HCEC 1CT (cell line): ENCODE data around the gene BAZ2B.
A peak's percentile ranks its signal among the peaks of the same experiment; 100 is the strongest.
"Not testable (repeated sequence)": the region's sequence is repeated elsewhere in the genome, so short reads cannot be mapped to it uniquely, and the experiment has no call there.

ENCODE experiments used
- DNase-seq: peaks from one replicate; pipeline ENCODE4 v3.0.0-alpha.2; 2017

BAZ2B gene

DNA sequence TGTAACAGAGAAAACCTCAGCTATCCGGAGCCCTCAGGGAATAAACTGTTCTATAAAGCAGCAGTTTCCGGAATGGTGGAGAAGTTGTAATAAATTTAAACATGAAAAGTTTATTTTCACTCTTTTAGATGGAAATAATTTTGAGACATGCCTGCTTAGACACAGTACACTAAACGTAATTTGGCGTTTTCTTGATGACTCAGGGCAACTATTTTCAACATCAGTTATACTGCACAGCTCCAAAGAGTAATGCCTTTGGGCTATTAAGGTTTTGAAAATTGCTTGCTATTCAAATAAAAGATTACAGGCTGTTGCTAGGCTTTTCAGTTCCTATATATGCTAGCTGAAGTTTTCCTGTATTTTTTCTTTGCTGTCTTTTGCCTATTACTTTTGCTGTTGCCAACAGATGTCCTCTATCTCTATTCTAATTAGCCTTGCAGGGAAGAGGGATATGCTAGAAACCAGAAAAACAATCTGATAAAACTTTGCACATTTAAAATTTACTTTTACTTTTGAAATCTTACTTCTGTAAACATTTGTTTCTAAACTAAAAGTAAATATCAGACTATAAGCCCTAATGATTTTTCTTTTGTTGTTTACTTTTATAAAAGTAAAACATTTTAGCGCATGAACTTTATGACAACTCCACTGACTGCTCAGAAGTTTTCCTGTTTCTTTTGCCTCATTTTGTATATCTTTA lies 216.5 kb downstream of the BAZ2B start:
- DNase-seq, result peak; percentile 11

DNA sequence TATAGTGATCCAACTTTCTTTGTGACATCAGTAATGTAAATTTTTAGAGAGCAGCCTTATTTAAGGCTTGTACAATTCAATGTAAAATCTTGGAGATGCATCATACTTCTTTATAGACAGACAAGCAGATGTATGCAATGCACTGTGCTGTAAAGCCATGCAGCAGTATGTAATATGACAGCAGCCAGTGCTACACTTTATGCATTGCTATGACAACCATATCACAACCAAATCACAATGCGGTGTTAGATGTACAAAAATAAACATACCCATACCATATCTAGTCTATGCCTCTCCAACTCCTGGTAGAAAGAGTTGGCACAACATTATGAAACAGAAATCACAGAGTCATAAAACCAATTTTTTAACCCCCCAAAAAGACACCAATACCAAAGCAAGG lies 219.5 kb downstream of the BAZ2B start:
- no peak for DNase-seq

DNA sequence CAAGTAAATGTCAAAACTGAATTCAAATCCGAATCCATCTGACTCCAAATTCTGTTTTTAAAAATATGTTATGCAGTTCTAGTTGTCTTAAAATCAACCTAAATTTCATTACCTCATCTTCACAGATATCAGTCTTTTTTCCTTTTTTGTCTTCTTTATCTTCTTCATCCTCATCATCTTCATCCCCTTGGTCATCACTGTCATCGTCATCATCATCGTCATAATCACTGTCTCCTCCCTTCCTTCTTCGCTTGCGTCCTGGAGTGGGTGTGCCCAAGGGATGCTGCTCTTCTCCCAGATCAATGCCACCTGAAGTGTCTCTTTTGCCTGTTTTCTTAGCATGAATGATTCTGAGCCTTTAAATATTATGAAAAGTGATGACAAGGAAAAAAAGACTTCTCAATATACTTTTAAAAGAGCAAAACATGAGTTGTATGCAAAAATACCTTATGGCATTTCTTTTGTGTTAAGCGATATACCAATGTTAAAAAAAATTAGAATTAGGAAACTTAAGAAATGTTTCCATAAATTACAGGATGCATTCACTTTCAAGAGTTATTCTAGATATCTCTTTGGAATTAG lies 233.8 kb downstream of the BAZ2B start:
- DNase-seq, result no peak

DNA sequence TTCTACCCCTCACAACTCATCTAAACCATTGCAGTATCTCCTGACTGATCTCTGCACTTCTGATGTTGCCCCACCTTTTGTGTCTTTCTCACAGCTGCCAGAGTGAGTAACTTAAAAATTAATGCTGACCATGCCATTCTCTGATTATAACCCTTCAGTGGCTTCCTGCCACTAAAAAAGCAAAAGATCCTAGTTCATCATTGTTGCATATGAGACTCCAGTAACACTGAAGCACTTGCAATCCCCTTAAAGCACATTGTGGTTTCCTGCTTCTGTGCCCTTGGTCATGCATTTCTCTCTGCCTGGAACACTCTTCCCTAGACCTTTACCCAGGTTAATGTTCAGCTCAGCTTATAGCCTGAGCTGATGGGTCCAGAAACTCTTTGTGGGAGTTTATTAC lies 234.8 kb downstream of the BAZ2B start:
- DNase-seq, result no peak

DNA sequence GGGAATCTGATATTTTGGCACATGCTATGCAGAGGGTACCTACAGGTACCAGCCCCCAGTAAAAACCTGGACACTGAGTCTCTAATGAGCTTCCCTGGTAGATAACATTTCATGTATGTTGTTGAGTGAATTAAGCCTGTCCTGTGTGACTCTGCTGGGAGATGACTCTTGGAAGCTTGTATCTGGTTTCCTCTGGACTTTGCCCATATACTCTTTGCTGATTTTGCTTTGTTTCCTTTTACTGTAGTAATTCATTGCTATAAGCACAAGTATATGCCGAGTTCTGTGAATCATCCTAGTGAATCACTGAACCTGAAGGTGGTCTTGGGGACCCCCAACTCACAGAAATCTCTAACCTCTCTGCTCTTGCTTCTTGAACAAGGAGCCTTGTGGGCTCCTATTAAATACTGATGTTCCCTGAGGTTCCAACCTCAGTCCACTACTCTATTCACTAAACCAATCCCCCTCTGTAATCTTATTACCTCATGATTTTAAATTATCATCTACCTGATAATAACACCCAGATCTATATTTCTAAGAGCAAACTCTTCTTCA lies 235.6 kb downstream of the BAZ2B start:
- no peak for DNase-seq

DNA sequence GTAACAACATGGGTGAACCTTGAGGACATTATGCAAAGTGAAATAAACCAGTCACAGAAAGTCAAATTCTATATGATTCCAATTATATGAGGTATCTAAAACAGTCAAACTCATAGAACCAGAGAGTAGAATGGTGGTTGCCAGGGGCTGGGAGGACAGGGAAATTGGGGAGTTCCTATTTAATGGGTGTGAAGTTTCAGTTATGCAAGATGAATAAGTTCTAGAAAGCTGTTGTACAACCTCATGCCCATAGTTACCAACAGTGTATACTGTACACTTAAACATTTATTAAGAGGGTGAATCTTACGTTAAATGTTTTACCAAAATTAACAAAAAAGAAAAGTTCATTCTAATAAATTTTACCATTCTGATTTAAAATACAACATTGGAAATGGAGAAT lies 237.2 kb downstream of the BAZ2B start:
- no peak for DNase-seq

DNA sequence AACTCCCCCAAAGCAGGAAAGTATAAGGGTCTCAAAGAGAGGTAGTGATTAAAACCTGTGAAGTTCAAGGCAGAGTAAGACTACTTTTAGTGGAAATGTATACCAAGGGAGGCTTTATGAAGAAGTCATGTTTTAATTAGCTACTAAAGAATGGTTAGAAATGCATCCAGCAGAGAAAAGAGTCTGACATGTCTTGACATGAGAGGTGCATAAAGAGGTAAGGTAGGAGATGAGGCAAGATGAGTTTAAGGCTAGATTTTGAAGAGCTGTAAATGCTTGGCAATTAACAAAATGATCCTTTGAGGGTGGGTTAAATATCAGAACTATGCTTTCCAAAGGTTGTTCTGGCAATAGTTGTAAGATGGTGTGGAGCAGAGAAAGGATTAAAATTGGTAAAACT lies 241.1 kb downstream of the BAZ2B start:
- no peak for DNase-seq

DNA sequence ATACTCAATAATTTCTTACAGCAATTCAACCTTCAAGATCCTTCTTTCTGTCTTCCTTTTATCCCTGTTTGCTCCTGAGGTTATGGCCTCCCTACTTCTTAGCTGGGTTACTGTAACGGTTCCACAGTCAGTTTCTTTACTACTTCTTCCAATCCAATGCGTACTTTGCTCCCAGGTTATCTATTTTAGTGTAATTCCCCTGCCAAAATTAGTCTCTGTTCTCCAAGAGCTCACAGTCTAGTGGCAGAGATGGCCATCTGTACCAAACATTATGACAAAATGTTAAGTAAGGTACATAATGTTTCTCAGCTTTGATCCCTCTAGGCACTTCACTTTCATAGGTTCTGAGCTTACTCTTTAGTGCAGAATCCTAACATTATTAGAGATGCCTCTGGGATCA lies 244.8 kb downstream of the BAZ2B start:
- DNase-seq, result no peak

DNA sequence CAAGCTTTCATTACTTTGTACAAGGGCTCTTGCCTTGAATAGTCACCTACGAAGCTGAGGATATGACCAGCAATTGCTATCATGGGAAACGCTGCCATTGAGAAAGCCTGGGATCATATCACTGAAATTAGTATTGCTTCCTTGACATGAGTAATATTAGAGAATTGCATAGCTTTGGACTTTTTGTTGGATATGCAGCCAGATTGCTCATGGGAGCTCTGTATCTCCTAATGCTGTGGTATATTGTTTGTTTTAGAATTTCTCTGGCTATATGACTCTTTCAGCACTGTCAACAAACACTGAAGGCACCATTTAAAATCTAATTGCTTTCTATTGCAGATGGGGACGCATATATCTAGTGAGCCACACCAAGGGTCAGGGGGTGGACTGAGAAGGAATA lies 249.8 kb downstream of the BAZ2B start:
- no peak for DNase-seq

DNA sequence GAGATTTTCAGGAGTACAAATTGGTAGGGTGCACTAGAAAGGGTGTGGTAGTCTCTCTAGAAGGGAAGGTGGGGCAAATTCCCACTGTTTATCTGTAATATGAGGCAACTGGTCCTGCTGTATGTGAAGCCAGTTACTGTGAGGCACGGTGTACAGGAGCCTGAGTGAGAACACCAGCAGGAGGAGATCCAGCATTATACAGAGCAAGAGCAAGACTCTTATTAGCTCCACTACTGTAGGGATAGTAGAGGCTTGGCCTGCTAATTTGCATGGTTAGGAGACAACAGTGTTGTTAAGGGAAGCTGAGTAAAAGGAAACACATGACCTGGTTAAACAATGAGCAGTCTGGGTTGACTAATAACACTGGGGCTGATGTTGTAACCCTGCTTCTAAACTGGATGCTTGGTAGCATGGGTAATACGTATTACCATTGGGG lies 253.5 kb downstream of the BAZ2B start:
- peak; percentile 64 for DNase-seq

DNA sequence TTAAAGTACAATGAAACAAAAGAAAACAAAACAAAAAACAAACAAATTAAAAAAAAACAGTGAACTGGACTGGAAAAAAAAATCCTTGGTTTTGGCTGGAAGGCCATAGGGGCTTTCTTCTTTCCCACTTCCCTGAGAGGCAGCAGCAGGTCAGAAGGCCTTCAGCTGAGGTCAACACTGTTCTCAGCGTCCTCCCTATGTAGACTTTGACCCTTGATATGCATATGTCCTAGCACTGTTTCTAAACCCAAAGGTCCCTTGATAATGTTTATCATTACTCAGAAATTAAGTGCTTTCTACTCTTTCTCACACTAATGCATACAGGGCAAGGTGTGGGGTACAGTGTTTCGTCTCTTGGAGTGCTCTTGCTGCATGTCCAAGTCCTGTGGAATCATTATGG lies 254.3 kb downstream of the BAZ2B start:
- no peak for DNase-seq

DNA sequence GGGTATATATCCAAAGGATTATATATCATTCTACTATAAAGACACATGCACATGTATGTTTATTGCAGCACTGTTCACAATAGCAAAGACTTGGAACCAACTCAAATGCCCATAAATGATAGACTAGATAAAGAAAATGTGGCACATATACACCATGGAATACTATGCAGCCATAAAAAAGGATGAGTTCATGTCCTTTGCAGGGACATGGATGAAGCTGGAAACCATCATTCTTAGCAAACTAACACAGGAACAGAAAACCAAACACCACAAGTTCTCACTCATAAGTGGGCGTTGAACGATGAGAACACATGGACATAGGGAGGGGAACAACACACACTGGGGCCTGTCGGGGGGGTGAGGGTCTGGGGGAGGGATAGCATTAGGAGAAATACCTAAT lies 254.7 kb downstream of the BAZ2B start:
- not testable (repeated sequence) for DNase-seq

DNA sequence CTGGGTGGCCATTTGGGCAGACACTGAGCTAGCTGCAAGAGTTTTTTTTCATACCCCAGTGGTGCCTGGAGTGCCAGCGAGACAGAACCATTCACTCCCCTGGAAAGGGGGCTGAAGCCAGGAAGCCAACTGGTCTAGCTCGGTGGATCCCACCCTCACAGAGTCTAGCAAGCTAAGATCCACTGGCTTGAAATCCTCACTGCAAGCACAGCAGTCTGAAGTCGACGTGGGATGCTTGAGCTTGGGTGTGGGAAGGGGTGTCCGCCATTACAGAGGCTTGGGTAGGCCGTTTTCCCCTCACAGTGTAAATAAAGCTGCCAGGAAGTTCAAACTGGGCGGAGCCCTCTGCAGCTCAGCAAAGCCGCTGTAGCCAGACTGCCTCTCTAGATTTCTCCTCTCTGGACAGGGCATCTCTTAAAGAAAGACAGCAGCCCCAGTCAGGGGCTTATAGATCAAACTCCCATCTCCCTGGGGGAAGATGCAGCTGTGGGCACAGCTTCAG lies 260.2 kb downstream of the BAZ2B start:
- no peak for DNase-seq

DNA sequence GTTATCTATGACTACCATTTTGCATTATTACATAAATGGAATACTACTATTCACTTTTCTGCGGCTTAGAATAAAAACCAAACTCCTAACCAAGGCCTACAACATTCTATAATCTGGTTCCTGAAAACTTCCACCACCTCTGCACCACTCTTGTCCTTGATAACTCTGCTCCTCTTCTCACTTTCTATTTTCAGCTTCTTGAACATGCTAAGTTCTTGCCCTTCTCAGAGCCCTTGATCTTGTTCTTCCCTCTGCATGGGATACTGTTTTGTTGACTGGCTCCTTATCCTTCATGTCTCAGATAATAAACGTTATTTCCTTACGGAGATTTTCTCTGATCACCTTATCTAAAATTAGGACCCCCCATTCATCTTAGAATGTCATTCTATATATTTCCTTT lies 264.4 kb downstream of the BAZ2B start:
- no peak for DNase-seq

DNA sequence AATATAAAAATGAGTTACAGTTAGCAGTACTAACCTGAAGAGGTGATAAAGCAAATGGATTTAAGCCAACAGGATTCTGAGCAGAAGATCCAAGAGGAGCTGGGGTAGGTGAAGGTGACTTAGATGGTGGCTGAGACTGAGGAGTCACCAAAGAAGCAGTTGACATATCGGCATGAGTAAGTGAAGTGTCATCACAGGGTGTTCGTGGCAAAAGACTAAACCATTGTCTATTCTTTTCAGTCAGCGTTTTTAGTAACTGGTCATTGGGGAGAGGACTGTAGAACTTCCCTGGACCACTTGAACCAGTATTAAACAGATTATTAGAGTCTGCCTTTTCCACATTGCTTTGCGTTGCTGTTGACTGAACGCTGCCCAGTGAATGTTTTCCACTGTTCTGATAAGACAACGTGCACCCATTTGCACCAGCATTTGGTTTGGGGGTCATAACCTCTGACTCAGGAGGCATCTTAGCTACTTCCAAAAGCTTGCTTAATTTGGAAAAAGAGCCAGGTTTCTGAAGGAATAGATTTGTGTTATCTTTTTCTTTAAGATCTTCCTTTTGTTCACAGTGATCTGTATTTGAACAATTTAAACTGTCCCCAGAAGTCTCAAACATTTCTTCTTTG lies 266.6 kb downstream of the BAZ2B start:
- DNase-seq, result no peak

DNA sequence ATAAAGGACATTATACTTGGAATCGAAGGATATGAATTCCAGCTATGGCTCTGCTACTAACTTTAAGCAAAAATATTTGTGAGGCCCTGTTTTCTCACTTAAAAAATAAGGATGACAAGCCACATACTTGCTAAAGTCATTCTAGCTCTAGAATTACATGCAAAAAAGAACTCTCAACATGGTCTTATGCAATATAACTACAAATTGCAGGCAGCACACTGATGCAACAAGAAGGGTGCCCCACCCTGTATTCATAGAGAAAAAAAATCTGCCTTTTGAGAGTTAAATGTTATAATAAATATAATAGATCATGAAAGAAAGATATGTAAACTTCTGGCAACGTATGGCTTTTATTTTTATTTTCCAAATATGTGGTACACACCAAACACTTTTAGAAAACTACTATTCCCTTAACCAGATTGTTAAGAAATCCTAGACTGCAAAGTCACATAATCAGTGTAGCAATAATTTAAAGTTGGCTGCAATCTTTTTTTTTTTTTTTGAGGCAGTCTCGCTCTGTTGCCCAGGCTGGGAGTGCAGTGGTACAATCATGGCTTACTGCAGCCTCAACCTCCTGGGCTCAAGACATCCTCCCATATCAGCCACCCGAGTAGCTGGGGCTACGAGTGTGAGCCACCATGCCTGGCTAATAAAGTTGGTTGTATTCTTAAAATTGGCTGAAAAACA lies 289.6 kb downstream of the BAZ2B start:
- DNase-seq, result peak; percentile 8

DNA sequence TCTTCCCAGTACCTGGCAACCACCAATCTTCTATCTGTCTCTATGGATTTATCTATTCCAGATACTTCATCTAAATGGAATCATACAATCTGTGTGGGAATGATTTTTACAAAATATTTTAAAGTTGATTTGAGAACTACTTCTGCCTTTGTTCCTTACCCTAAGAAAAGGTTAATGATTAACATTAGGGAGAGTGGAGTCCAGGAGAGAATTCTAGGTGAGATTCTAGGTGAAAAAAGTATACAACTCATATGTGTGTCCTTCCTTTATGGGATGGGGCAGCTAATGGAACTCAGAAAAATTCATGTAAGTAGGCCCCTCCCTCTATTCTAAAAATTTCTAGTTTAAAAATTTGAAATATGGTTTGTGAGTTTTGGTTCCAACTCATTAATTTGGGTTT lies 293.9 kb downstream of the BAZ2B start:
- DNase-seq, result no peak

DNA sequence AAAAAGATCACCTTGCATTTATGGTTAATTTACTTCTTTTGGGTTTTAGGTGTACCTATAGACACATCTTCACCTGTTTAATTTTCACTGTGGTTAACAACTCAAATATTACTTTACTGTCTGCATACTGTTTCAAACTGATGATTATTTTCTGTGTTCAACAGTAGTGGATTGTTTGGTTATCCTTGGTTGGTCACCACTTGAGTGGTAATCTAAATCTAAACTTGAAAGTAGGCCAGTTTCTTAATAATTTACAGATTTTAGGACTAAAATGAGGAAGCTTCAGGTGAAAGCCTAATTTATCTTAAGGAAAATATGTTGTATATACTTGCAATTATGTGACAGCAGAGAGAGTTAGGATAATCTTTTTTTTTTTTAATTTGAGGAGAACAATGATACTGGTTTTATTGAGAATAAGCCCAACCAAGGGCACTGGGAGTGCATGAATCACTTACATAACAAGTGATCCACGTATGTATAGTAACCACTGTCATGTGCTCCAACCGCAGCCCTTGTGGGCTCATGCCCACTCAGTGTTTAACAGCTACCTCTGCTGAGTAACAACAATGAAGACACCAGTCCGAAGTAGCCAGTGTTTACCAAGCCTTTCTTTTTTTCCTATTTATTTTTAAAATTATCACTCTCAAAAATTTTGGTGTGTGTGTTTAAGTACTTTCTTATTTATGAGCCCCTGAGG lies 298.8 kb downstream of the BAZ2B start:
- no peak for DNase-seq

DNA sequence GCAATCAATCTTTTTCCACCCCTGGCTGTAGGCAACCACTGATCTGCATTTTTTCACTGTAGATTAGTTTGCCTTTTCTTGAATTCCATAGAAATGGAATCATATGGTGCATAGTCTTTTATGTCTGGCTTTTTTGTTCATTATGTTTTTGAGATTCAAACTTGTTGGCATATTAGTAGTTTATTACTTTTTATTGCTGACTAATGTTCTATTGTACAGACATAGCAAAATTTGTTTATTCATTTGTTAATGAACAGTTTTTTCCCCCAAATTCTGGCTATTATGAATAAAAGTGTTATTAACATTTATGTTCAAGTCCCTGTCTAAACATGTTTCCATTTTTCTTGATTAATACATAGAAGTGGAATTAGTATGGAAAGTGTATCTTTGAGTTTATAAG lies 308.4 kb downstream of the BAZ2B start:
- DNase-seq, result no peak

DNA sequence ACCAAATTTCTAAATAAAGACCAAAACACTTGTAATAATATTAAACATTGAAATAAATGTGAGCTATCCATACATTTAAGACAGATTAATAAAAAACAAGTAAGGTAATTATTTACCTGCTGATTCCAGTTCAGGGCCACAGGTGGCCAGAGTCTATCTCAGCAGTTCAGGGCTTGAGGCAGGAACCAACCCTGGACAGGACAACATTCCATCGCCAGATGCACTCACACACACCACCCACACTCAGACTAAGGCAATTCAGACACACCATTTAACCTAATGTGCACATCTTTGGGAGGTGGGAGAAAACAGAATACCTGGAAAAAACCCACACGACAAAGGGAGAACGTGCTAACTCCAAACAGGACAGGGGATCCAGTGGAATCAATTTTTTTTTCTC lies 315.8 kb downstream of the BAZ2B start:
- no peak for DNase-seq

DNA sequence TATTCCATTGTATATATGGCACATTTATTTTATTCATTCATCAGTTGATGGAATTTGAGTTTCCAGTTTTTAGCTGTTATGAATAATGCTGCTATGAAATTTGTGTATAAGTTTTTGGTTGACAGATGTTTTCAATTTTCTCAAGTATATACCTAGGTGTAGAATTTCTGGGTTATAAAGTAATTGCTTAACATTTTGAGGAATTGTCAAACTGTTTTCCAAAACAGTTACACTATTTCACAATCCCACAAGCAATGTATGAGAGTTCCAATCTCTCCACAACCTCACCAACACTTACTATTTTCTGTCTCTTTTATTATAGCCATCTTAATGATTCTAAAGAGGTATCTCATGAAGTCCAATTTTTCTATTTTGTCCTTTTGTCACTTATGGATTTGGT lies 317.4 kb downstream of the BAZ2B start:
- DNase-seq, result no peak

DNA sequence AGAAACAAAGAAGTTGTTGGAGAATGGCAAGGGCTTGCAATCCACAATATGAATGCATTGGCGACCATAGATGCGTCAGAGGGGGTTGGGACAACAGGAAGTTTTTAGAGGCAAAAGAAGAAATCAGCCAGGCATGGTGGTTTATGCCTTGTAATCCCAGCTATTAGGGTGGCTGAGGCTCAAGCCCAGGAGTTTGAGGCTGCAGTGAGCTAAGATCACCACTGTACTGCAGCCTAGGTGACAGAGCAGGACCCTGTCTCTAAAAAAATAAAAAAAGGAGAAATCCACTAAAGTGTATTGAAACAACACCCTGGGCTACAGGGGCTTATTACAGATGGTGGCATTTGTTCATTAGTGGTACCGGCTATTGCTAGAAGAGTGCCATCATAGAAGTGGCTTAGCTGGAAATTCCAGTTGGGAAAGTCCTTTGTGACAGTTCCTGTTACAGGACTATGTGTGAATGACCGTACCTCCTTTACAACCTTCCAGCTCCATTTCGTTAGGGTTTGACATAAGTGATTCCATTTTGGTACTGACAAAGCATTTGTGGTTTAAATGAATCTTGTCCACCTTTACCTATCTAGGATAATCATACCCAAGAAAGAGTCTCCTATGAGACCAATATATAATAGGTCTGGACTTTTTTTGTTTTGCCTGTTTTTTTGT lies 319.2 kb downstream of the BAZ2B start:
- no peak for DNase-seq
